GM12892 (cell line): Measurements from ENCODE around the gene BHLHA15.

ENCODE experiments used
- DNase-seq: peaks from one replicate; pipeline ENCODE4 v3.0.0; 2011; ENCODE audit not compliant: insufficient read length
- FAIRE-seq: peaks from 2 replicates; lab custom pipeline; 2011; peaks lifted over from hg19 to GRCh38; lab: Jason Lieb, UNC
- POLR2A ChIP-seq: IDR thresholded peaks from 2 replicates; pipeline ENCODE4 v1.6.1; 2011; ENCODE audit warnings: low read depth, low read length, control low read depth
- POLR2AphosphoS5 ChIP-seq: IDR thresholded peaks from 2 replicates; pipeline ENCODE4 v1.6.1; 2011; ENCODE audit warnings: low read depth, low read length, control low read depth
- TAF1 ChIP-seq: IDR thresholded peaks from 2 replicates; pipeline ENCODE4 v1.6.1; 2011; ENCODE audit warnings: low read depth, mild to moderate bottlenecking, control low read depth, low read length, borderline replicate concordance

The BHLHA15 gene

DNA sequence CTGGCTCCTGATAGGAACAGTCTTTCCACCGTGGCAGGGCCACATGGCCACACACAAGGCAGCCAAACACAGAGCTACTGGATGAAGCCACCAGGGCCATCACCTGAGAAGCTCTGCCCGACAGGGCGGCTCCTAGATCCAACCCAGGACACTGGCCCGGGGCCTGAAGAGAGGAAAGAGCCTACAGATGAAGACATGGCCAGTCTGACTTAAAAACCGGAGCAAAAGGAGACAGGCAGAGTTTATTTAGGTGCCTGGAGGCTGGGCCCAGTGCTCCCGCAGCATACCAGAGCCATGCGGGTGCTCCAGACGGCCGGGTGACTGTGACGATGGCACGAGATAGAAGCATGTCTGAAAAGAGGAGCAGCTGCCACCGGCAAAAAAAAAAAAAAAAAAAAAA lies 36.9 kb downstream of the BHLHA15 start:
- no peak for FAIRE-seq
- TF ChIP-seq POLR2AphosphoS5 = no peak
- no peak for TF ChIP-seq TAF1
- no peak for TF ChIP-seq POLR2A
- DNase-seq = no peak

DNA sequence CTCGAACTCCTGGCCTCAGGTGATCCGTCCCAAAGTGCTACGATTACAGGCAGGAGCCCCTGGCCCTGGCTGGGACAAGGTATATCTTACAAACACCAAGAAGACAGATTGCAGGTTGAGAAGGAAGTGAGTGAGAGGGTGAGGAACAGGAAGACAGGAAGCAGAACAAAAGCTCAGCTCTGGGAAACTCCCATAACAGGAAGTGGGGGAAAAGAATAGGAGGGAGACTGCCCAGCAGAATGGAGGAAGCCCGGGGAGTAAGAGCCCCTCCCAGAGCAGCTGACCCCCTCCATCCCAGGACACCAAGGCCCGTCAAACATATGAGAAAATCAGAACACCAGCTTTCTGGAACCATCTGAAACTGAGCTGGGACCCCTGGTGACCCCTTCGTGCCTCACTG lies 37.9 kb downstream of the BHLHA15 start:
- DNase-seq (no peak), FAIRE-seq (no peak)
- TF ChIP-seq TAF1 = no peak
- no peak for TF ChIP-seq POLR2AphosphoS5
- no peak for TF ChIP-seq POLR2A

DNA sequence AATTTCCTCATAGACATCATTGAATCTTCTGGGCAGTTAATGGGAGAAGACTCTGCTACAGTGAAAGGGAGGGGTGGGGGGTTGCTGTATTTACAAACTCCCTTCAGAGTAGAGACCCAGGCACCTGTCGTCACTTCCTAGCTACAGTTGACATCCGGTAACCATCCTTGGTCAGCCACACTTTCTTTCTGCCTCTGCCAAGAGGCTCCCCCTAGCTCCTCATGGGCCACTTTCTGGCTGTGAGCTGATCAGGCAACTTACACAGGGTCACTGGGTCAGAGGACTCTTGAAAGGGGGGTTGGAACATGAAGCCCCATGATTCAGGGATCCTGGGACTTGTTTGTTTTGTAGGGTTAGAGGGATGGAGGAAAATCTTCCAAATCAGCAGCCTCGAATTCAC lies 39.5 kb downstream of the BHLHA15 start:
- FAIRE-seq = peak; percentile 17
- no peak for TF ChIP-seq POLR2AphosphoS5
- TF ChIP-seq TAF1 = peak; percentile 34; the same call in 1 of the 2 replicates
- TF ChIP-seq POLR2A = peak; percentile 59; the same call in 1 of the 2 replicates
- DNase-seq = no peak

DNA sequence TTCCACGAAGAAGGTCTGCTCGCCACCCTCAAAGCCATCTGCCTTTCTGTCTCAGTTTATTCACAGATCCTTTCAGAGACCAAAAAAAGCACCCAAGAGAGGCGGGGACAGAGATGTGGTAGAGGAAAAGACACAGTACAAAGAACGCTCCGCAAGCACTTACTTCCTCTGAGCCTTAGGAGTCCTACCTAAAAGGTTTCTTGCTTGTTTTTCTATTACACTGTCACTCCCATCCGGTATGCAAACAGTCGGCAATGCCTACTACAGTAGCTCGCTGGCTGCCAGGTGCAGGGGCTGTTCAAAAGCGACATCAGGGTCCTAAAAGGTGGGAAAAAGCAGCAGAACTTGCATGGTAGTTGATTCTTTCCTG lies 40.0 kb downstream of the BHLHA15 start:
- no peak for FAIRE-seq
- no peak for DNase-seq
- TF ChIP-seq POLR2AphosphoS5 (no peak), POLR2A (no peak), TAF1 (no peak)

DNA sequence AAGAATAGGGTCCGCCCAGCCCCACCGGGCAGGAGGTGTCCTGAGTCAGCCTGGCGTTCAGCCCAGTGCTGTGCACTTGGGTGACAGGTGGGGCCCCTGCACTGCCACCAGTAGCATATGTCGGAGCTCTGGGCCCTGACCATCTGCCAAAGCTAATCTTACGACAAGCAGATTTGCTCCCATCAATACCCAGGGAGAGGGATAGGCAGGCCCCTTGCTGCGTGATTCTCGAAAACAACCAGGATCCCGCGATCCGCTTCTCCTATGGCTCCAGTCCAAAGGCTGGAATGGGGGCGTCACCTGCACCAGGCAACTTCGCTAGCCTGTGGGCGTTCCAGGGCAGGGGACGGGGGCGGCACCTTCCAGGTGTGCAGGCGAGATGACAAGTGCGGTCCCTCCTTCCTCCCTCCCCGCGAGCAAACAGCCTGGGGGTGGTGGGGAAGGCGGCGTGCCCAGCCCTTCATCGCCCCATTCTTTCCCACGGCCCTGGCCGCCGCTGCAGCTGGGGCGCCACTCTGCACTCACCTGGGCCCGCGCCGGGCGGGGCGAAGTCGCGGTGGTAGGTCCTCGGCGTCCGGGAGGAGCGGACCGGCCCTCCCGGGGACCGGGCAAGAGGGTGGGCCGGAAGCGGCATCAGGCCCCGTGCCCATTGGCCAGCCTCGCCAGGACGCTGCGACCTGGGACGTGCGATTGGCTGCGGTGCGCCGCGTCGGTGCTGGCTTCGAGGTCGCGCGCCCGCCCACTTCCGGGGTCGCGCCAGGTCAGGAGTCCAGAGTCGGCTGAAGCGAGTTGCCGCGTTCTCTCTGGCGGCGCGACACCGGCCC lies 40.6 kb downstream of the BHLHA15 start, which contains the start of gene TECPR1:
TSS of gene TECPR1 (minus strand) at position 632 of the 824 bp plus-strand sequence. CDS start 6,086 bp downstream, outside the sequence.
- DNase-seq (peak; percentile 100), FAIRE-seq (peak; percentile 98)
- TF ChIP-seq POLR2AphosphoS5 (peak; percentile 41; the same call in 1 of the 2 replicates), TAF1 (no peak), POLR2A (peak; percentile 72; the same call in 1 of the 2 replicates)

DNA sequence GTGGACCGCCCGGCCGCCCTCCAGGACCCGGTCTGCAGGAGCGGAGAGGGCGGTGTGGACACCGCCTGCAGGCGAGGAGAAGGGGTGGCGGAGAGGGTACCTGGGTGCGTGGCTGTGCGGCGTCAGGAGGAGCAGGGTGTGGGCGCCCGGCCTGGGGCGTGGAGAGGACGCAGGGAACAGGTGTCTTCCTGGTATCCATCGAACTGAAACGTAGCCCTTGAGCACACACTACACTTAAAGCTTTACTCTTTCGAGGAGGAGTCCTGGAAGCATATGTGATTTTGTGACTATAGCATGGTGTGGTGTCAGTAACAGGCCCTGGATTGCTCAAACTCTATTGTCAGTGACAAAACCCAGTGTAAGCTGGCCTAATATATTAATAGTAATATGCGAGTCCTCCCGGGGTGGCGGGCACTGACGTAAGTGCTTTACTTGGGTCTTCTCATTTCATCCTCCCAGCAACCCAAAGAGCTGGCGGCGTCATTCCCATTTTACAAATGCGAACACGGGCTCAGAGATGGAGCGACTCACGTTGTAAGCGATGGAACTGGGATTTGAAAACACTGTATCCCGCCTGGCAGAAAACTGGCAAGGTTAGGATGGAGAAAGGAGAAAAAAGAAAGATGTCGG lies 41.3 kb downstream of the BHLHA15 start:
- no peak for TF ChIP-seq POLR2AphosphoS5
- no peak for TF ChIP-seq TAF1
- no peak for TF ChIP-seq POLR2A
- DNase-seq (no peak), FAIRE-seq (no peak)

DNA sequence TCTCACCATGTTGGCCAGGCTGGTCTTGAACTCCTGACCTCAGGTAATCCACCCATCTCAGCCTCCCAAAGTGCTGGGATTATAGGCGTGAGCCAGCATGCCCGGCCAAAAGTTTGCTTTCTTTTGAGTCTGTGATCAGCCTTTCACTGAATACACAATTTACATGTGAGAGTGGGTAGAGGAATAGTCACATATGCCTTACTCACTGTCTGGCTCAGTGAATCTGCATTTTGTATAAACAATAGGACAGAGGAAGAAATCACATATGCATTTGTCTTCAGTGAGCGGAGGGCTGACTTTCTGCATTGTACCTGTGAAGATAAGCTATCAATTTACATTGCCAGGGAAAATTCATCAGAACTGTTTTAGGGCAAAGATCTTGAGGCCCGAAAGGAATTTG lies 43.3 kb downstream of the BHLHA15 start:
- DNase-seq (no peak), FAIRE-seq (no peak)
- TF ChIP-seq POLR2A = no peak
- no peak for TF ChIP-seq TAF1
- no peak for TF ChIP-seq POLR2AphosphoS5

DNA sequence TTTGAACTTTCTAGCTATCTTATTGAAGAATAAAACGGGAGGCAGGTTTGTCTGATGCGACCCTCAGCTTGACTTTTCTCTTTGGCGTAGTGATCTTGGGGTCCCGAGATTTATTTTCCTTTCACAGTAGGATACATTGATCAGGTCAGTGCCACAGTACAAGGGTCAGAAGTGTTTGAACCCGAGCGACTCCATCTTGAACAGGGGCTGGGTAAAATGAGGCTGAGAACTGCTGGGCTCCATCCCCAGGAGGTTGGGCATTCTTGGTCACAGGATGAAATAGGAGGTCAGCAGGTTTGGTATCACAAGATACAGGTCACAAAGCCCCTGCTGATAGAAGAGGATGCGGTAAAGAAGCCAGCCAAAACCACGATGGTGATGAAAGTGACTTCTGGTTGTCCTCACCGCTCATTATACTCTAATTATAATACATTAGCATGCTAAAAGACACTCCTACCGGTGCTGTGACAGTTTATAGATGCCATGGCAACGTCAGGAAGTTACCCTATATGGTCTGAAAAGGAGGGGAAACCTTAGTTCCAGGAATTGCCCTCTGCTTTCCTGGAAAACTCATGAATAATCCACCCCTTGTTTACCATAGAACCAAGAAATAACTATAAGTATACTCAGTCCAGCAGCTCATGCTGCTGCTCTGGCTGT lies 43.8 kb downstream of the BHLHA15 start:
- FAIRE-seq (no peak), DNase-seq (no peak)

DNA sequence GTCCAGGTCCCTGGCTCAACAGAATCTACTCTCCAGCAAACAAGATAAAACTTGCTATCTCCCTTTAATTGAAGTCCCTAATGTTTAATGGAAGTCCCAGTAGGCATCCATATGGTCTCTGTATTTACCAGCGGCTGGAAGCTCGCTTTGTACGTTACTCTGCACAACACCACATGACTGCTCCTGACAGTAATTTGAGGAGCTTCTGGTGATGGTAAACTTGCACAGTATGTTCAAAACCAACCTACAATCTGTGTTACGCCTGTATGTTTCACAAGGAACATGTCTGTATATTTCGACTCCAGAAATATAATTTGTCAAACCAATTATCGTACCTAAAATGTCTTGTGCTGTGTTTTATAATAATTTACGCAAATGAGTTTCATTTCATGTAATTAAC lies 45.2 kb downstream of the BHLHA15 start:
- DNase-seq = no peak
- TF ChIP-seq TAF1 (no peak), POLR2A (no peak), POLR2AphosphoS5 (no peak)
- FAIRE-seq = no peak

More for the DNA sequence above, 43.8 kb downstream of the BHLHA15 start:
- TF ChIP-seq POLR2AphosphoS5 (no peak), TAF1 (no peak), POLR2A (no peak)

DNA sequence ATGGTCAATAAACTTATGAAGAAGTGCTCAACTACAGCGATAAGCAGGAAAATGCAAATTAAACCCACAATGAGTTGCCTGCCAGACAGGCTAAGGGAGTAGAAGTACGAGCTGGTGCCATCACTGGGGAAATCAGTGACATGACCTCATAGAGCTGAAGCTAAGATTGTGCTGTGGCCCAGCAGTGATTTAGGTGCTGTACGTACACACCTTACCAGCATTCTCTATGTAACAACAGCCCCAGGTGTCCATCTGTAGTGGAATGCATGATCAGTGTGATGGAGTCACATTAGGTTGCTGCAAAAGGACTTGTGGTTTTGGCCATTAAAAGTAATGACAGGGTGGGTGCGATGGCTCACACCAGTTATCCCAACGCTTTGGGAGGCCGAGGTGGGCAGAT lies 46.5 kb downstream of the BHLHA15 start:
- TF ChIP-seq POLR2A (no peak), TAF1 (no peak), POLR2AphosphoS5 (no peak)
- no peak for DNase-seq
- FAIRE-seq = no peak
